Pancreas (tissue), 10 donors: Measurements from ENCODE around the gene GAREM2. TPM values are rescaled to one million over a fixed set of nuclear protein-coding genes. Genes with fewer than 3 reads are reported as not detected.

Experiments used
- ATAC-seq, 4 donors: fragments of 200-7000 bp; cut with Tn5 transposase; one replicate each; pipeline versions ENCODE4 v1.8.0 to v1.9.1; 2020; ENCODE audit warnings: mild to moderate bottlenecking in 4 of 4, moderate library complexity in 4 of 4
- DNase-seq, 6 donors: peaks; one replicate each; pipeline ENCODE4 v3.0.0-alpha.2; 2020
- FAIRE-seq: peaks from 2 replicates; lab custom pipeline; 2012; peaks lifted over from hg19 to GRCh38; lab: Jason Lieb, UNC
- H3K27ac ChIP-seq, 4 donors: fragments of 200-600 bp; sonication (generic); 1 replicate in 3 of 4; 2 replicates in 1 of 4; pipeline versions ENCODE4 v1.5.0 to v1.8.0; 2020
- H3K27me3 ChIP-seq, 4 donors: fragments of 200-600 bp; one replicate each; pipeline ENCODE4 v1.8.0; 2021
- H3K36me3 ChIP-seq, 3 donors: fragments of 200-600 bp; sonication (generic) in 1 of 3; one replicate each; pipeline versions ENCODE4 v1.5.0 to v1.8.0; 2020 to 2021
- H3K4me1 ChIP-seq, 3 donors: fragments of 200-600 bp; one replicate each; pipeline ENCODE4 v1.8.0; 2021
- H3K4me3 ChIP-seq, 4 donors: fragments of 200-600 bp; sonication (generic) in 2 of 4; one replicate each; pipeline versions ENCODE4 v1.5.0 to v1.8.0; 2020 to 2021
- H3K9me3 ChIP-seq, 4 donors: fragments of 200-600 bp; one replicate each; pipeline ENCODE4 v1.8.0; 2021
- CTCF ChIP-seq, 4 donors: fragments of 200-600 bp; sonication (generic) in 3 of 4; IDR thresholded peaks; one replicate each; pipeline versions ENCODE4 v1.5.0 to v1.8.0; 2021; ENCODE audit warnings: antibody characterized with exemption in 4 of 4
- WGBS, 2 donors: extraction: QIAGEN DNeasy Blood & Tissue Kit; methylation state at CpG; one replicate each; pipeline ENCODE4 v1.1.7; 2013; 5-methylcytosine and 5-hydroxymethylcytosine counted together
- intact Hi-C, 3 donors: fragments of 100-400 bp; cut with DNase I; formaldehyde crosslinking; loops; one replicate each; pipeline versions ENCODE4 v1.11.1 to v1.14.2; 2022
- polyA plus RNA-seq, 2 donors: library from polyadenylated mRNA; stranded (reverse); fragments of 200-250 nt; gene quantifications; one replicate each; pipeline ENCODE4 v1.2.3, GENCODE V29; 2013
- total RNA-seq, 6 donors: library from RNA; stranded (reverse); fragmentation: NEBNext Ultra II Directional in 4 of 6; extraction: Animal tissue kit (Norgen Biotek cat#: 25700) in 4 of 6; gene quantifications; one replicate each; pipeline versions ENCODE4 v1.2.1 to v1.2.4, GENCODE V29; 2021 to 2023
- donor health status: healthy with polysubstance abuse.
- donor health status: DM: no; HTN: no; CAD: no; lungs with moderate emphysema.
- donor health status: DM: no; HTN: no; CAD: no.
- donor health status: control.
- donor health status: control.
- donor health status: Bipolar disorder and iron deficiency.
- donor health status: DM: yes; HTN: yes; CAD: no.
- donor health status: DM: no; HTN: no; CAD: no.
- donor health status: DM: no; HTN: no; CAD: no.
- donor health status: DM: yes; HTN: yes; CAD: no.

The GAREM2 gene
- total and polyA plus RNA-seq, 8 donors, result 1.1 to 4.0 (median 2.1) TPM

- Histone ChIP-seq H3K4me1 (no peaks in the 10 kb centered on the region), H3K4me3 (no peak overlapping the region), H3K27me3 (no peaks in the 10 kb centered on the region), H3K27ac (no peak overlapping the region), H3K9me3 (no peaks in the 10 kb centered on the region), H3K36me3 (peaks cover 0 to 51% (median 14%) of the 10 kb centered on the region in 3 donors)
- TF ChIP-seq CTCF (IDR thresholded peaks at IDR 0.05), result no peak
- DNase-seq (no peak), ATAC-seq (no peak), FAIRE-seq (no peak)
- WGBS, 2 donors, result 94 to 95% methylated on average over 7 of the region's 7 CpGs
- intact Hi-C loops, result no loop called here
These were observed 31.0 kb downstream of the GAREM2 start for GRCh38 chr2:26203906-26204305.

GRCh38 chr2:26212011-26212410 is 39.1 kb downstream of the GAREM2 start:
- TF ChIP-seq CTCF (IDR thresholded peaks at IDR 0.05), result no peak
- H3K4me1 ChIP-seq, result no peaks in the 10 kb centered on the region
- H3K4me3 ChIP-seq, result no peak overlapping the region
- H3K27ac ChIP-seq, result no peak overlapping the region
- no peak for ATAC-seq
- intact Hi-C loops, result no loop called here
- no peaks in the 10 kb centered on the region for H3K9me3 ChIP-seq
- no peak for FAIRE-seq
- 93 to 95% methylated on average over 5 of the region's 5 CpGs for whole genome bisulfite sequencing, 2 donors
- H3K27me3 ChIP-seq, result no peaks in the 10 kb centered on the region
- H3K36me3 ChIP-seq, result peaks cover 4 to 70% (median 17%) of the 10 kb centered on the region in 3 donors
- DNase-seq, result no peak

- FAIRE-seq (no peak), ATAC-seq (no peak), DNase-seq (no peak)
- Histone ChIP-seq H3K4me1 (no peaks in the 10 kb centered on the region), H3K27me3 (no peaks in the 10 kb centered on the region), H3K9me3 (no peaks in the 10 kb centered on the region), H3K36me3 (peaks cover 7 to 71% (median 9%) of the 10 kb centered on the region in 3 donors), H3K27ac (no peak overlapping the region), H3K4me3 (no peak overlapping the region)
- no peak for TF ChIP-seq CTCF (IDR thresholded peaks at IDR 0.05)
- WGBS, 2 donors, result 93 to 94% methylated on average over 1 of the region's 1 CpG
- intact Hi-C loops, result no loop called here
These were observed 41.9 kb downstream of the GAREM2 start for GRCh38 chr2:26214759-26215158.

- FAIRE-seq, result no peak
- no peaks in the 10 kb centered on the region for H3K4me1 ChIP-seq
- no peak overlapping the region for H3K27ac ChIP-seq
- intact Hi-C loops, result no loop called here
- no peak overlapping the region for H3K4me3 ChIP-seq
- WGBS, 2 donors, result 95 to 96% methylated on average over 1 of the region's 1 CpG
- DNase-seq, result no peak
- TF ChIP-seq CTCF (IDR thresholded peaks at IDR 0.05), result no peak
- ATAC-seq, result no peak
- H3K9me3 ChIP-seq, result no peaks in the 10 kb centered on the region
- no peaks in the 10 kb centered on the region for H3K27me3 ChIP-seq
- H3K36me3 ChIP-seq, result peaks cover 7 to 62% (median 9%) of the 10 kb centered on the region in 3 donors
These were observed 42.9 kb downstream of the GAREM2 start for GRCh38 chr2:26215833-26216232.

GRCh38 chr2:26216587-26216986 is 43.7 kb downstream of the GAREM2 start:
- WGBS, 2 donors, result 93% methylated on average over 4 of the region's 4 CpGs
- no peak for TF ChIP-seq CTCF (IDR thresholded peaks at IDR 0.05)
- no peaks in the 10 kb centered on the region for H3K4me1 ChIP-seq
- peaks cover 7 to 54% (median 9%) of the 10 kb centered on the region in 3 donors for H3K36me3 ChIP-seq
- no peaks in the 10 kb centered on the region for H3K27me3 ChIP-seq
- no peak overlapping the region for H3K4me3 ChIP-seq
- H3K9me3 ChIP-seq, result no peaks in the 10 kb centered on the region
- intact Hi-C loops, result no loop called here
- FAIRE-seq (no peak), DNase-seq (no peak), ATAC-seq (no peak)
- H3K27ac ChIP-seq, result no peak overlapping the region
